GOT3 (cell line): ENCODE measurements around the gene TBC1D8.

ENCODE experiments used
- DNase-seq: peaks from one replicate; lab custom pipeline; 2025; ENCODE audit warnings: mixed read lengths; lab: John Stamatoyannopoulos, UW

TBC1D8 gene

GRCh38 chr2:101162561-101163330 is 11.6 kb upstream of the TBC1D8 start:
- no peak for DNase-seq

- DNase-seq = no peak
Observed at GRCh38 chr2:101161658-101162057, 10.5 kb upstream of the TBC1D8 start.

- DNase-seq = no peak
Observed at GRCh38 chr2:101160454-101160853, 9.3 kb upstream of the TBC1D8 start.

- DNase-seq = no peak
Observed at GRCh38 chr2:101159526-101159925, 8.3 kb upstream of the TBC1D8 start.

GRCh38 chr2:101157272-101157671 is 6.1 kb upstream of the TBC1D8 start:
- no peak for DNase-seq

GRCh38 chr2:101153787-101154186 is 2.6 kb upstream of the TBC1D8 start:
- DNase-seq = no peak

GRCh38 chr2:101153077-101153707 is 2.0 kb upstream of the TBC1D8 start:
- no peak for DNase-seq

GRCh38 chr2:101152272-101153076 is 1.3 kb upstream of the TBC1D8 start:
- DNase-seq = no peak

GRCh38 chr2:101151859-101152271 is 683 bp upstream of the TBC1D8 start:
- no peak for DNase-seq

GRCh38 chr2:101150306-101151145 is 656 bp downstream of the TBC1D8 start:
- DNase-seq = no peak

GRCh38 chr2:101149241-101150192 is 1.7 kb downstream of the TBC1D8 start:
- no peak for DNase-seq

GRCh38 chr2:101148777-101149176 is 2.4 kb downstream of the TBC1D8 start:
- DNase-seq = no peak

GRCh38 chr2:101147971-101148370 is 3.2 kb downstream of the TBC1D8 start:
- DNase-seq = no peak

GRCh38 chr2:101147062-101147461 is 4.1 kb downstream of the TBC1D8 start:
- no peak for DNase-seq

- no peak for DNase-seq
Observed at GRCh38 chr2:101146535-101146934, 4.6 kb downstream of the TBC1D8 start.

- no peak for DNase-seq
Observed at GRCh38 chr2:101145406-101145805, 5.8 kb downstream of the TBC1D8 start.

GRCh38 chr2:101142163-101142562 is 9.0 kb downstream of the TBC1D8 start:
- DNase-seq = no peak

GRCh38 chr2:101140978-101141655 is 10.1 kb downstream of the TBC1D8 start:
- DNase-seq = no peak

- no peak for DNase-seq
Observed at GRCh38 chr2:101140237-101140636, 10.9 kb downstream of the TBC1D8 start.

GRCh38 chr2:101139495-101139894 is 11.7 kb downstream of the TBC1D8 start:
- no peak for DNase-seq
